Vagina (tissue), 2 donors: ENCODE measurements around the gene PRDX6.

Experiments
- CTCF ChIP-seq, 3 experiments: fragments of 450-650 bp in 2 of 3; fragments of 200-600 bp in 1 of 3; sonication (generic) in 1 of 3; IDR thresholded peaks; one replicate each; pipeline ENCODE4 v1.5.1; 2017 to 2019; ENCODE audit warnings: antibody characterized with exemption in 3 of 3, mild to moderate bottlenecking in 2 of 3, moderate library complexity in 2 of 3
- POLR2A ChIP-seq, 2 donors: fragments of 450-650 bp; IDR thresholded peaks; one replicate each; pipeline ENCODE4 v1.6.1; 2017; ENCODE audit warnings: antibody characterized with exemption in 2 of 2, mild to moderate bottlenecking in 2 of 2, moderate library complexity in 2 of 2
- POLR2AphosphoS5 ChIP-seq, 2 donors: sonication (generic); formaldehyde crosslinking; IDR thresholded peaks; one replicate each; pipeline ENCODE4 v1.9.0; 2017; ENCODE audit warnings: antibody characterized with exemption in 2 of 2, mild to moderate bottlenecking in 2 of 2, low read depth in 1 of 2; ENCODE audit not compliant: insufficient read depth in 1 of 2

GRCh38 chr1:173508541-173508940, 31.4 kb downstream of the PRDX6 start:
- no peak for TF ChIP-seq POLR2A (IDR thresholded peaks at IDR 0.05)
- TF ChIP-seq CTCF (IDR thresholded peaks at IDR 0.05) = no peak
- TF ChIP-seq POLR2AphosphoS5 (IDR thresholded peaks at IDR 0.05; ENCODE audit: insufficient read depth in 1 of 2, low read depth in 1 of 2) = no peak
